Measurements from ENCODE around the gene SASH3.

The SASH3 gene

GRCh38 chrX:129780441-129781105 lies 824 bp downstream of the SASH3 start:
- H3K4me3 ChIP-seq (ENCODE audit: low read depth, low read length) = no peak overlapping the region
- TF ChIP-seq, protein P1, sequence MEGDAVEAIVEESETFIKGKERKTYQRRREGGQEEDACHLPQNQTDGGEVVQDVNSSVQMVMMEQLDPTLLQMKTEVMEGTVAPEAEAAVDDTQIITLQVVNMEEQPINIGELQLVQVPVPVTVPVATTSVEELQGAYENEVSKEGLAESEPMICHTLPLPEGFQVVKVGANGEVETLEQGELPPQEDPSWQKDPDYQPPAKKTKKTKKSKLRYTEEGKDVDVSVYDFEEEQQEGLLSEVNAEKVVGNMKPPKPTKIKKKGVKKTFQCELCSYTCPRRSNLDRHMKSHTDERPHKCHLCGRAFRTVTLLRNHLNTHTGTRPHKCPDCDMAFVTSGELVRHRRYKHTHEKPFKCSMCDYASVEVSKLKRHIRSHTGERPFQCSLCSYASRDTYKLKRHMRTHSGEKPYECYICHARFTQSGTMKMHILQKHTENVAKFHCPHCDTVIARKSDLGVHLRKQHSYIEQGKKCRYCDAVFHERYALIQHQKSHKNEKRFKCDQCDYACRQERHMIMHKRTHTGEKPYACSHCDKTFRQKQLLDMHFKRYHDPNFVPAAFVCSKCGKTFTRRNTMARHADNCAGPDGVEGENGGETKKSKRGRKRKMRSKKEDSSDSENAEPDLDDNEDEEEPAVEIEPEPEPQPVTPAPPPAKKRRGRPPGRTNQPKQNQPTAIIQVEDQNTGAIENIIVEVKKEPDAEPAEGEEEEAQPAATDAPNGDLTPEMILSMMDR (IDR thresholded peaks at IDR 0.05; ENCODE audit: low read depth, low read length) = no peak

GRCh38 chrX:129781134-129781672 lies 1.5 kb downstream of the SASH3 start:
- no peak overlapping the region for H3K4me3 ChIP-seq (ENCODE audit: low read depth, low read length)
- TF ChIP-seq, protein P1 (IDR thresholded peaks at IDR 0.05; ENCODE audit: low read depth, low read length) = no peak

- H3K4me3 ChIP-seq (ENCODE audit: low read depth, low read length) = no peak overlapping the region
- TF ChIP-seq, protein P1 (IDR thresholded peaks at IDR 0.05; ENCODE audit: low read depth, low read length) = no peak
These were observed 2.1 kb downstream of the SASH3 start for GRCh38 chrX:129781680-129782495.

DNA sequence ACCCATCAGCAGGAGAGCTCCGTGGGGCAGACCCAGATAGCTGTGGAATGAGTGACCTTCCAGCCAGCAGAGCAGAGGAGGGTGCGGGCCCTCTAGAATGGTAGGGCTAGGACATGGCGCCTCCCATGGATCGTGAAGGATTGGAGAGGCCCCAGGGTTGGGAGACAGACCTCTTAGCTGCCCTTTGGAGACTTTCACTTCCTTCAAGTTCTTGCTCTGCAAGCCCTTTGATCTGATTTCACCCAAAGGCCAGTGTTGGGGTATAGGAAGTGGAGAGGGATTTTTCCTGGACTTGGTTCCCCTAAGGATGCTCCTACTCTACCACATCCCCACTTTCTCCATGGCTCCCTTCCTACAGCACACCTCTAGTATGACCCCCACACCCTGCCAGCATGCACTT lies 3.0 kb downstream of the SASH3 start:
- TF ChIP-seq, protein P1 (IDR thresholded peaks at IDR 0.05; ENCODE audit: low read depth, low read length) = no peak
- H3K4me3 ChIP-seq (ENCODE audit: low read depth, low read length) = no peak overlapping the region

GRCh38 chrX:129783291-129783713 lies 3.6 kb downstream of the SASH3 start:
- no peak overlapping the region for H3K4me3 ChIP-seq (ENCODE audit: low read depth, low read length)
- TF ChIP-seq, protein P1 (IDR thresholded peaks at IDR 0.05; ENCODE audit: low read depth, low read length) = no peak

GRCh38 chrX:129784371-129784770 lies 4.6 kb downstream of the SASH3 start:
- H3K4me3 ChIP-seq (ENCODE audit: low read depth, low read length) = no peak overlapping the region
- TF ChIP-seq, protein P1 (IDR thresholded peaks at IDR 0.05; ENCODE audit: low read depth, low read length) = no peak
